ENCODE data around the gene GPD1.

GPD1 gene

DNA sequence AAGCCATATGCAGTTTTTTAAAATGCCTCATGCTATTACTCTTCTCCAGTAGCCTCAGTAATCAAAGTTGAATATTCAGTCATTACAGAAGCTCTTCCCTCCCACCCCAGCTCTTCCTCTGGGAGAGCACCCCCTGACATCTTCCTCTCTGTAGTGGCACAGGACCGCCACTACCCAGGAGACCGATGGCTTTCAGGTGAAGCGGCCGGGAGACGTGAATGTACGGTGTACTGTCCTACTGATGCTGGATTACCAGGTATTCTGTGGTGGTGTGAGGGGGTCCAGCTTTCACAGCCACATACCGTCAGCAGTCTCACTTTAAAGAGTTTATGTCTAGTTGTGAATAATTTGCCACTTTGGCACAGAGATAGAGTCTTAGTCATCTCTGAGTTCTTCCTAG, 14.1 kb upstream of the GPD1 start:
- in situ Hi-C loops (cut with HindIII; ENCODE audit: low pct_unique_long_range_greater_than_20kb, low sequenced_read_pairs): no loop called here
- TF ChIP-seq JUND (IDR thresholded peaks at IDR 0.05; ENCODE audit: low read depth): no peak
- DNase-seq (ENCODE audit: low read depth in 1 of 2, low spot score in 1 of 2): no peak

DNA sequence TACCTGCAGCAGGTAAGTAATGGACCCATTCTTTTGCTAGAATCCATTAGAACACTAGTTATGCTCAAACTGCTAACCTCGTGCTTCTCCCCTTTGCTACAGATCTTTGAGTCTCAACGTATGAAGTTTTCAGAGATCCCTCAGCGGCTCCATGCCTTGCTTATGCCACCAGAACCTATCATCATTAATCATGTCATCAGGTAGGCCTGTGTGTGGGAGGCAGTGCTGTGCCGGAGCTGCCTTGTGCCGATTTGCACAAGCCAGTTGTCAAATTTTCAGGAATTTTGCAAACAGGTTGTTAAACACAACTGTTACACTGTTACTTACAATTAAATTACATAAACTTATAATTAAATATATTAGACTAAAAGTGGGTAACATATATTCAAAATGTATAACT, 13.4 kb upstream of the GPD1 start:
- TF ChIP-seq JUND (IDR thresholded peaks at IDR 0.05; ENCODE audit: low read depth): no peak
- in situ Hi-C loops (cut with HindIII; ENCODE audit: low pct_unique_long_range_greater_than_20kb, low sequenced_read_pairs): no loop called here
- DNase-seq (ENCODE audit: low read depth in 1 of 2, low spot score in 1 of 2): no peak

DNA sequence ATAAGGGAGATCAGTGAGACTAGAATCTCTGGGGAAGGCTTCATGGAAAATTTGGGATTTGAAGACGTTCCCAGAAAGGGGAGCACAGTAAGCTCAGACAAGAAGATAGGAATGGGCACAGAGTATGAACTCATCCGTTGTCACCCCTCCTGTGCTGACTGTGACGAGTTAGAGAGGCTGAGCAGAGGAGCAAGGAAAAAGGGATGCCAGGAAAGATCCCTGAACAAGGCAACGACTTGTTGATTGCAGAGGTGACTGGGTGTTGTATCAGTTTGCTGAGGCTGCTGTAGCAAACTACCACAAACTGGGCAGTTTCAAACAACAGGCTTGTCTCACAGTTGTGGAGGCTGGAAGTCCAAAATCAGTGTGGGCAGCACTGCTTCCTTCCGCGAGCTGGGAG, 5.9 kb upstream of the GPD1 start:
- in situ Hi-C loops (cut with HindIII; ENCODE audit: low pct_unique_long_range_greater_than_20kb, low sequenced_read_pairs): no loop called here
- DNase-seq (ENCODE audit: low read depth in 1 of 2, low spot score in 1 of 2): no peak
- no peak for TF ChIP-seq JUND (IDR thresholded peaks at IDR 0.05; ENCODE audit: low read depth)

DNA sequence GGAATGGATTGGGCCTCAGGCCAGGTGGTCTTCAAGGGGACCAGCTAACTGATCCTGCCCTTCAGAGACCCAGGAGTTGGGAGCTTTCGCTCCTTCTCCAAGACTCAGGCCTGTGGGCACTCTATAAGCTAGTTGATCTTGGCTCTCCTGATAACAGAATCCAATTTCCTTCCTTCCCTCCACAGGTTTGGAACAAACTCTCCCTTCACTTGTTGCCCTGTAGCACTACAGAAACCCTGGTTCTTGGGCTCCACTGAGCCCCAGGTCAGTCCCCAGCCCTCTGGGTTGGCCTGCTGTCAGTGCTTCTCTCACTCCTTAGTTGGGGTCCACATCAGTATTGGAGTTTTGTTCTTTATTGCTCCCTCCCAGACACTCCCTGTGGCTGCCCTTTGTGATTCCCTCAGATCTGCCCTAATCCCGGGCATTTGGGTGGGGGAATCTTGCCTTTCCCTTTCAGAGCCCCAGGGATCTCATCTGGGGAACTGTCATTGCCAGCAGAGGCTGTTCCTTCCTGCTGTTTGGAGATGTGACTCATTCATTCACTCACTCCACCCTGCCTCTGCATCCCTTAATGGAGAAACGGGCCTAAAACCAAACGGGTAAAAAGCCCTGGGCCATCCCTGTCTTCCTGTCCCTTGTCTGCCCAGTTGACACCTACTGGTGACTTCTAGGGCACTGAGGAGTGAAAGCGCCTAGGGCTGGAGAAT, 4.4 kb upstream of the GPD1 start:
- DNase-seq (ENCODE audit: low read depth in 1 of 2, low spot score in 1 of 2): no peak
- no peak for TF ChIP-seq JUND (IDR thresholded peaks at IDR 0.05; ENCODE audit: low read depth)
- in situ Hi-C loops (cut with HindIII; ENCODE audit: low pct_unique_long_range_greater_than_20kb, low sequenced_read_pairs): no loop called here

GRCh38 chr12:50100561-50100960, 3.2 kb upstream of the GPD1 start:
- no peak for TF ChIP-seq JUND (IDR thresholded peaks at IDR 0.05; ENCODE audit: low read depth)
- DNase-seq (ENCODE audit: low read depth in 1 of 2, low spot score in 1 of 2): no peak
- in situ Hi-C loops (cut with HindIII; ENCODE audit: low pct_unique_long_range_greater_than_20kb, low sequenced_read_pairs): no loop called here

GRCh38 chr12:50101663-50102062, 2.1 kb upstream of the GPD1 start:
- no peak for TF ChIP-seq JUND (IDR thresholded peaks at IDR 0.05; ENCODE audit: low read depth)
- in situ Hi-C loops (cut with HindIII; ENCODE audit: low pct_unique_long_range_greater_than_20kb, low sequenced_read_pairs): no loop called here
- peak; percentile 26 to 63 for DNase-seq (ENCODE audit: low read depth in 1 of 2, low spot score in 1 of 2)

DNA sequence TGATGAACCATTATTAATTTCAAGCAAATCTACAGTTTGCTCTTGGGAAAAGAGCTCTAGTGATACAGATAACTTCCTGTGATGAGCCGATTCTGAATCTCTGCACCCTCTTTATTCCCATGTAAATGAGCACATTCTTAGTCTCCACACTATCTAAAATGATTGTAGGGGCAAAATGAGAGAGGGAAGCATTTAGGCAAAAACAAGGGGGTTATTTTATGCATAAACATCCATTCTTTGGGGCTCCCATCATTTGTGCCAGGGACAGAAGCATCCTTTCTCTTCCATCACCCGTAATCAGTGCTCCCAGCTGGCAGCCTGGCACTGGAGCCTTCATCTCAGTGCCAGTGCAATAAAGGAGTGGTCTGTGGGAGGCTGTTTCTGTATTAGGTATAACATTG, 1.7 kb upstream of the GPD1 start:
- no peak for DNase-seq (ENCODE audit: low read depth in 1 of 2, low spot score in 1 of 2)
- in situ Hi-C loops (cut with HindIII; ENCODE audit: low pct_unique_long_range_greater_than_20kb, low sequenced_read_pairs): no loop called here

DNA sequence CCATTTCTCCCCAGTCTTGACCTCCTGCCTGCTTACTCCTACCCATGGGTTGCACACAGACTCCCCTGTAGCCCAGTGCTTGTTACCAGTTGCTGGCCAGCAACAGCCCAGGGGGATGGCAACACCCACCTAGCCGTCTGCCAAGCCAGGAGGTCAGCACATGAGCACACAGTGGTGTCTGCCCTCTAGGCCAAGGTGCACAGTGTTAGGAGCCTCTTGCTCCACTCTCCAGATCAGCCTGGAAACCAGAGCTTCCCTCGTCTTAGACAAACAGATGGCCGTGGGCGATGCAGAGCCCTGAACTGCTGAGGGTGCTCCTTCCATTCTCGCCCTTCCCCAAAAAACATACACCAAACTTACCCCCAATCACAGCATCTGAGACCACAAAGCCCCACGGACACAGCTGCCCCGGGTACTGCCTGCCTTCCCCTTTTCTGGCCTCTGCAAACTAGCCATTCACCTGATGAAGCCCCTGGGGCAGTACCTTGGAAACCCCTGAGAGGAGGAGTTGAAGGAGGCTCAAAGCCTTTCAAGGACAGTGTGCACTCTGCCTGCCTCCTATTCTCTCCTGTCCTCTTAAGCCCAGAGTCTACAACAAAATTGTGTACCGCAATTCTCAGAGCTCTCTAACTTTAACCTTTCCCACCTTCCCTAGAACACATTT, 1.0 kb upstream of the GPD1 start:
- in situ Hi-C loops (cut with HindIII; ENCODE audit: low pct_unique_long_range_greater_than_20kb, low sequenced_read_pairs): no loop called here
- DNase-seq (ENCODE audit: low read depth in 1 of 2, low spot score in 1 of 2): no peak
- TF ChIP-seq JUND (IDR thresholded peaks at IDR 0.05; ENCODE audit: low read depth): no peak

More for the DNA sequence above, 1.7 kb upstream of the GPD1 start:
- no peak for TF ChIP-seq JUND (IDR thresholded peaks at IDR 0.05; ENCODE audit: low read depth)

- no peak for DNase-seq (ENCODE audit: low read depth in 1 of 2, low spot score in 1 of 2)
- no peak for TF ChIP-seq JUND (IDR thresholded peaks at IDR 0.05; ENCODE audit: low read depth)
- in situ Hi-C loops (cut with HindIII; ENCODE audit: low pct_unique_long_range_greater_than_20kb, low sequenced_read_pairs): no loop called here
These were observed 457 bp upstream of the GPD1 start for GRCh38 chr12:50103351-50103750.

GRCh38 chr12:50104417-50105366, 884 bp downstream of the GPD1 start:
- no peak for TF ChIP-seq JUND (IDR thresholded peaks at IDR 0.05; ENCODE audit: low read depth)
- in situ Hi-C loops (cut with HindIII; ENCODE audit: low pct_unique_long_range_greater_than_20kb, low sequenced_read_pairs): no loop called here
- no peak for DNase-seq (ENCODE audit: low read depth in 1 of 2, low spot score in 1 of 2)

- in situ Hi-C loops (cut with HindIII; ENCODE audit: low pct_unique_long_range_greater_than_20kb, low sequenced_read_pairs): no loop called here
- no peak for TF ChIP-seq JUND (IDR thresholded peaks at IDR 0.05; ENCODE audit: low read depth)
- no peak for DNase-seq (ENCODE audit: low read depth in 1 of 2, low spot score in 1 of 2)
These were observed 2.2 kb downstream of the GPD1 start for GRCh38 chr12:50105913-50106450.

GRCh38 chr12:50106907-50107306, 3.1 kb downstream of the GPD1 start:
- no peak for DNase-seq (ENCODE audit: low read depth in 1 of 2, low spot score in 1 of 2)
- no peak for TF ChIP-seq JUND (IDR thresholded peaks at IDR 0.05; ENCODE audit: low read depth)
- in situ Hi-C loops (cut with HindIII; ENCODE audit: low pct_unique_long_range_greater_than_20kb, low sequenced_read_pairs): no loop called here
